ENCODE data around the gene LINC00305.

The LINC00305 gene

DNA sequence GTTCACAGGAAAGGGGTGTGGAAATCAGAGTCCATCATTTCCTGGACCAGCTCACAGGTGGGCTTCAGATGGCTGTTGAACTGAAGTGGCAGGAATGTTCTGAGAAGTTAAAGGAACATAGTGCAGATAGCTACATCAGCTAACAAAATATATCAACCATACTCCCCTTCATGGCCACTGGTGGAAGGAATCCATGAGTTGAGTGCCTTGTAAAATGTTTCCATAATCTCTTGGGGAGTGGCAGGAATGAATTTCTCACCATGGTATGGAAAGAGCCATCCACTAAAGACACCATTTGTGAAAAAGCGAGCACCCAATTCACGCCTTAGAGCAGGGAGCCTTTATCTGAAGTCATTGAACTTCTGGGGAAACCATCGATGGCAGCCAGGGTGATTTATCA is at the start of gene LINC00305:
TSS of gene LINC00305 (minus strand) at position 101 of the 400 bp plus-strand sequence.
- DNase-seq (ENCODE audit: low read depth), result no peak

- DNase-seq (ENCODE audit: low read depth), result no peak
Measured at GRCh38 chr18:64191069-64191468, 42.2 kb upstream of the LINC00305 start.

GRCh38 chr18:64185987-64186386 is 37.1 kb upstream of the LINC00305 start:
- no peak for DNase-seq (ENCODE audit: low read depth)

- DNase-seq (ENCODE audit: low read depth), result no peak
Measured at GRCh38 chr18:64183665-64184064, 34.8 kb upstream of the LINC00305 start.

DNA sequence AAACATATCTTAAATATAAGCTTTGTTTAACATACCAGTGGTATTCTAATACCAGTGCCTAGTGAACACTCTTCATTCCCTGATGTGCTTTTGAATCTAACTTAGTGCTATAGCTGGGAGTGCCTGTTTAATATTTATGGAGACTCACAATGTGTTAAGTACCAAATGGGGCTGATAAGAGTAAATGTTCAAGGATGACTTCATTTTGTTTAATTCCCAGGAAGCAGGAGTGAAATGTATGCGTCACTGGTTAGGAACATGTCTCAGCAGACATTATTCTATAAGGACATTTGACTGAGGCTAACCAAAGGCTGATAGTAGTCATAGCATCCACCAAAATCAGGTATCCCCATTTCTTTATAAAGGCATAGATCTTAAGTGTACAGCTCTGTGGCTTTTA is 31.7 kb upstream of the LINC00305 start:
- no peak for DNase-seq (ENCODE audit: low read depth)

- no peak for DNase-seq (ENCODE audit: low read depth)
Measured at GRCh38 chr18:64180171-64180570, 31.3 kb upstream of the LINC00305 start.

- no peak for DNase-seq (ENCODE audit: low read depth)
Measured at GRCh38 chr18:64179556-64180080, 30.7 kb upstream of the LINC00305 start.

DNA sequence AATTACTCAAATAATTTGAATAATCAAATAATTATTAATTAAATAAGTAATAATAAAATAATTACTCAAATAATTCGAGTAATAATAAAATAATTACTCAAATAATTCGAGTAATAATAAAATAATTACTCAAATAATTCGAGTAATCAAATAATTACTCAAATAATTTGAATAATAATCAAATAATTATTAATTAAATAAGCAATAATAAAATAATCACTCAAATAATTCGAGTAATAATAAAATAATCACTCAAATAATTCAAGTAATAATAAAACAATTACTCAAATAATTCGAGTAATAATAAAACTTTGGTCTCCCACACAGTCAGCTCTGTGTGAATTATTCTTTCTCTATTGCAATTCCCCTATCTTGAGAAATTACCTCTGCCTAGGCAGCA is 30.0 kb upstream of the LINC00305 start:
- no peak for DNase-seq (ENCODE audit: low read depth)

DNA sequence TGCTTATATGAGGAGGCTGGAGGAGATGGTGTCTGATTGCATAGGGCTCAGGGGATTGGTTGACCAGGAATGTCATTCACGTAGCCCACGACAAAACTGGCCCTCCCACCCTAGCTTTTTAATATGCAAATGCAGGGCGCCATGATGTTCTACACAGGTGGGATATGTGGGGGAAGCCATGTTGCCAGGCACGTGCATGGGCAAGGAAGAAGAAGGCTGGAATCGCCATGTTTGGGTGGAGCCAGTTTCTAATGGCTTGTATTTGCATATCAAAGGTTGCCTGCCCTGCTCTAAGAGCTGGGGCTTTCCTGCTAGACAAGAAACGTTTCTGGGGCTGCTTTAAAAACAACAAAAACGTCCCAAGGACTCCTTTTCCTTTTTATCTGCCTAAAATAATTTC is 26.5 kb upstream of the LINC00305 start:
- no peak for DNase-seq (ENCODE audit: low read depth)

DNA sequence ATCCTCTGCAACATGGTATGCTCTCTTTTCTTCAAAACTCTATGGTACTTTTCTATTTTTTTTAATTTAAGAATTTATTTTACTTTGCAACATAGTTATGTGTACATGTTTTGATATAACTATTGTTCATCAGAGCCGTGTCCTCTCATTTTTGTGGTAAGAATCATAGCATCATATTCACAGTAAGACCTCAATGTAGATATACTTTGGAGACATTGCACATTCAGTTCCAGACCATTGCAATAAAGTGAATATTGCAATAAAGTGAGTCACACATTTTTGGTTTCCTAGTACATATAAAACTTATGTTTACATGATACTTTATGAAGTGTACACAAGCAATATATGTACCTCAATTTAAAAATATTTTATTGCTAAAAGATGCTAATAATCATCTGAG is 22.7 kb upstream of the LINC00305 start:
- no peak for DNase-seq (ENCODE audit: low read depth)

GRCh38 chr18:64167408-64167925 is 18.6 kb upstream of the LINC00305 start:
- no peak for DNase-seq (ENCODE audit: low read depth)

- DNase-seq (ENCODE audit: low read depth), result peak; percentile 21
Measured at GRCh38 chr18:64165906-64166305, 17.0 kb upstream of the LINC00305 start.

- no peak for DNase-seq (ENCODE audit: low read depth)
Measured at GRCh38 chr18:64164883-64165282, 16.0 kb upstream of the LINC00305 start.

- DNase-seq (ENCODE audit: low read depth), result no peak
Measured at GRCh38 chr18:64149916-64150438, 1.1 kb upstream of the LINC00305 start.

- DNase-seq (ENCODE audit: low read depth), result no peak
Measured at GRCh38 chr18:64142904-64143303, 6.0 kb downstream of the LINC00305 start.

DNA sequence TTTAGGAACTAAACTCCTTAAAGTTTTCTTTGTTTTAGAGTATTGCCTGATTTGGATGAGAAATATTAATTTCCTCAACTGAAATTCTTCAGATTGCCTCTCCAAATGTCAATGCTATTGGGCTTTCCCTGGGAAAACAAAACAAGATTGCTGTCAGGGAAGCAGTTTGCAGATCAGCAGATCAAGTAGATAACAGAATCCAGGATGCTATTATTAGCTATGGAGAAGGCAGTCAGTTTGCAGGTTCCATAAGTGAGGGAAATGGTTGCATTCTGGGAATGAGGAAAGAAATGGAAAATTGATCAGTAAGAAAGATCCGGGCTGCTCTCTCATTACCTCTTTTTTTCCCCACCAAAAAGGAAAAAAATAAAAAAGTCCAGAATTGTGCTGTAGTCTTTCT is 11.0 kb downstream of the LINC00305 start:
- DNase-seq (ENCODE audit: low read depth), result no peak

- peak; percentile 19 for DNase-seq (ENCODE audit: low read depth)
Measured at GRCh38 chr18:64134044-64134747, 14.7 kb downstream of the LINC00305 start.

GRCh38 chr18:64132871-64133270 is 16.0 kb downstream of the LINC00305 start:
- no peak for DNase-seq (ENCODE audit: low read depth)

GRCh38 chr18:64131314-64131713 is 17.6 kb downstream of the LINC00305 start:
- DNase-seq (ENCODE audit: low read depth), result no peak

DNA sequence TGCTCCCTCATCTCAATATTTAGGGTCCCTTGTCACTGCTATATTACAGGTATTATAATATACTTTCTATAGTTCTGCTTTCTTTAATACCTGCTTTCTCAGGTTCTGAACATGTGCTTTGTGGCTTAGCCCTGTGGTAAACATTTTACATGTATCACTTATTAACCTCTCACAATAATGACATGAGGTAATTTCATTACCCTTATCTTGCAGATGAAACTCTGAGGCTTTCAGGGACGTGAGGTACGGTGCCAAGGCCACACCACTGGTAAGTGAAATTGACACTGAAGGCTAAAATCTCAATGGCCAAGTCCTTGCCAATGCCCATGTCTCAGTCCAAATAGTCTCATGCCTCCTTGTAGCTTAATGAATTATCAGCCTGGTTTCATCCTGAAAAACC is 21.7 kb downstream of the LINC00305 start:
- DNase-seq (ENCODE audit: low read depth), result no peak

DNA sequence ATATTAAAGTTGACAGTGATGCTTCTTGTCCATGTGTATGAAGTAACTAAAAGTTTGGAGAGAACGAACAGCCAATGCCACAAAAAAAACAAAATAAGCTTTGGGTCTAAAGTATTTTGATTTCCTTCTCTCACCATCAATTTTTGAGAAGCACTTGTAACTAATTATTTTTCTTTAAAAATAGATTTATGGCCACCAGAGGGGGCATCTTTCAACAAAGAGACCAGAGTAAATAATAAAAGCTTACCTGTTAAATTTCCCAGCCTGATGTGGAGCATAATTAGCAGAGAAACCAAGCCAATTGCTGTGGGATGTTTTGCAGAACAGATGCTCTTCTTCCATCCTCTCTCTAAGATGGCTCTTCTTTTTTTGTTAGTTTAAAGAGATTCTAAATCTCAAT is 29.0 kb downstream of the LINC00305 start:
- DNase-seq (ENCODE audit: low read depth), result no peak

DNA sequence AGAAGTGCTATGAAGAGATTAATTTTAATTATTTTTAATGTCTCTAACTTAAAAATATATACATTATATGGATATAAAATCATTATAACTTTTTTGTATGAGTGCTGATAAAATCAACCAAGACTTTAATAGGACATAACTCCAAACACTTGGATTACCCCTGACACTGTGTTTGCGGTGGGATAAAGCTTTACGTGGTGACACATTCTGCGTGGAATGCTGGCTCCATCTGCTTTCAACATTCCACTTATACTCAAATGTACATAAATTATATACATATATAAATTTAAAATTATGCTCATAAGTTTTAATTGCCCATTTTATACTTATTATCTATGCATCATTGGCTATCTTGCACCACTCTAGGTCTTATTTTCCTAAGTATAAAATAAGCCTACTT is 30.5 kb downstream of the LINC00305 start:
- no peak for DNase-seq (ENCODE audit: low read depth)

GRCh38 chr18:64116571-64117175 is 32.2 kb downstream of the LINC00305 start:
- DNase-seq (ENCODE audit: low read depth), result no peak
